Right lobe of liver (tissue), 4 donors: Measurements from ENCODE around the gene FAM168B.
"Not testable (repeated sequence)": the region's sequence is repeated elsewhere in the genome, so short reads cannot be mapped to it uniquely, and the experiment has no call there.

Experiments used
- CTCF ChIP-seq, 4 donors: fragments of 200-600 bp in 3 of 4; fragments of 450-650 bp in 1 of 4; IDR thresholded peaks; one replicate each; pipeline versions ENCODE4 v1.5.1 to v1.8.0; 2016 to 2022; ENCODE audit warnings: antibody characterized with exemption in 4 of 4, mild to moderate bottlenecking in 2 of 4
- POLR2A ChIP-seq: fragments of 450-650 bp; IDR thresholded peaks from one replicate; pipeline ENCODE4 v1.6.1; 2017; ENCODE audit warnings: antibody characterized with exemption, mild to moderate bottlenecking
- donor health status: DM: no; HTN: no; CAD: no.
- donor health status: DM: no; HTN: no; CAD: no.
- donor health status: DM: no; HTN: yes; CAD: no.

- TF ChIP-seq CTCF (IDR thresholded peaks at IDR 0.05); POLR2A: not testable (repeated sequence)
Measured at GRCh38 chr2:131114950-131115349, 21.7 kb upstream of the FAM168B start.
